OCI-M2 (cell line): Measurements from ENCODE around the gene WNT7B.

Source experiments
- DNase-seq: peaks from one replicate; lab custom pipeline; 2025; ENCODE audit not compliant: unreplicated experiment; lab: John Stamatoyannopoulos, UW

WNT7B gene

DNA sequence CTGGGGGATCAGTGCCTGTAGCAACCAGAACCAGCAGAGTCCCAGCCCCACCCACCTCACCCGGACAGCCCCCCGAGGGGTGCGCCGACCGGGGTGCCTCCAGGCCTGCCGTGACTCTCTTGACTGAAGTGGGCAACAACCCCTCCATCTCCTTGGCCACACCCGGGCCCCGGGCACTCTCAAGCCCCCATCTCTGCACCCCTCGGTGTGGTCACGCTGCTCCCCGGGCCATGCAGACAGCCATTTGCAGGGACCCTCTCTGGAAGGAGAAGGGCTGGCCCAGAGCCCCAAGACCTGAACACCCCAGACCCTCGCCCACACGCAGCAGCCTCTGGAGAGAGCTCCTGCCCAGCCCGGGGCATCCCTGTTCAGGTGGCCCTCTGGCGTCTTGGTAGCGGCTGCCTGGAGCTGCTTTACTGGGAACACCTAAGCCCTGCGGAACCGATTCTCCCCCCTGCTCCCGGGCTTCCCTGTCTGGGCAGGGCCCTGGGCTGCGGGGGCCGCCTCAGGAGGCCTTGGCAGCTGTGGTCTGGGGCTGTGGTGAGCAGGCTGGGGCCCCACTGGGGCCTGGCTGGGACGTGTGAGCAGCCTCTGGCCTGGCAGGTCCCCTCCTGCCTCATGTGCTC is 84.9 kb downstream of the WNT7B start:
- no peak for DNase-seq

DNA sequence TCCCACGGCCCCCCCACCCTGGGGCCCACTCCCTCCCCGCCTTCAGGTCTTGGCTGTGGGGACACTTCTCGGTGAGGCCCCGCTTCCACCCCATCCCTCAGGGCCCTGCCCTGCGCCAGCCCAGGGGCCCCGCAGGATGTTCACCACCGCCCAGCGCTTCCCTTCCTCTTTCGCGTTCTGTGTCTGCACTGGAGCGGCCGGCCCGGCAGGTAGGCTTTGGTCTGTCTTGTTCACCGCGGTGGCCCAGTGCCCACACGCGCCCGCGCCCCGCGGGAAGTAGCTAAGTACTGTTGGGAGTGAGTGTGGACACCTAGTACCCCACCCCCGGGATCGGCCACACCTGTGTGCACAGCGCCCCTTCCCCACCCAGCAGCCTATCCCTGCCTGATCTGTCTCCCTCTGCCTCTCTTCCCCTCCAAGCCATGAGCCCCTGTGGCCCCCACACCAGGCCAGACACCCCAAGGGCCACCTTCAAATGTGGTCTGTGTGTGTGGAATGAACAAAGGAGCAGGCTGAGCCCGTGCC is 85.4 kb downstream of the WNT7B start:
- no peak for DNase-seq

DNA sequence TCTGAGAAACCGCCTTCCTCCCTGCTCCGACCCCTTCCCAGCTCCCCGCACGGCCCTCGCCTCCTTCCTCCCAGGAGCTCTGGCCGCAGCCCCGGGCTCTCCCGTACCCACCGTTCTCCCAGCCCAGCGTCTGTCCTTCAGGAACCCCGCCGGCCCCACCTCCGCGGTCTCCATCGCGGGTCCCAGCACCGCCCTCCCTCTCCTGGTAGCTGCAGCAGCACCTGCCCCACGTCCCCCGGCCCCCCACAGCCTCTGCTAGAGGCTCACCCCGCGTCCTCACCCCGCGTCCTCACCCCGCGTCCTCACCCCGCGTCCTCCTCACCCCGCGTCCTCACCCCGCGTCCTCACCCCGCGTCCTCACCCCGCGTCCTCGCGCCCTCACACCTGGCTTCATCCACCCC is 85.9 kb downstream of the WNT7B start:
- no peak for DNase-seq

DNA sequence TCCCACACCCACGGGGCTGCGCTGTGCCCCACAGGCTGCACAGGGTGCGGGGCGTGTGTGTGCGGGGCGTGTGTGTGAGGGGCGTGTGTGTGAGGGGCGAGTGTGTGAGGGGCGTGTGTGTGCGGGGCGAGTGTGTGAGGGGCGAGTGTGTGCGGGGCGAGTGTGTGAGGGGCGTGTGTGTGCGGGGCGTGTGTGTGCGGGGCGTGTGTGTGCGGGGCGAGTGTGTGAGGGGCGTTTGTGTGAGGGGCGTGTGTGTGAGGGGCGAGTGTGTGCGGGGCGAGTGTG is 86.7 kb downstream of the WNT7B start:
- no peak for DNase-seq

- no peak for DNase-seq
These were observed 87.2 kb downstream of the WNT7B start for GRCh38 chr22:45889539-45890350.

DNA sequence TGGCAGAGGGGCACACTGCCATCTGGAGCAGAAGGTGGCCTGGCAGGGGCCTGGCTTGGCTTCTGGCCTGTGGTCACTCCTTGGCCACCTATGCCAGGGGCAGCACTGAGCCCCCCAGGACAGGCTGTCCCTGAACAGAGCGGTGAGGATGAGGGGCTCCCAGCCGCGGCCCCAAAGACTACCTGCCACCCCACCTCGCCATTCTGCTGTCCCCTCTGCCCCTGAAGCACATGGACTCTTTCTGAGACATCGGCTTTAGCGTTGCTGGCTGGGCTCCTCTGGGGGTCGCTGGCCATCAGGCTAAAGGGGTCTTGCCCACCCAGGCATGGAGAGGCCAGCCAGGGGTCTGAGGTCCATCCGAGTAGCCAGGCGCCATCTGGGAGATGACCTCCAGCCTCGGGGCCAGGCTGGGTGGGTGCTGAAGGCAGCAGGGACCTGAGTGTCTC is 87.8 kb downstream of the WNT7B start:
- no peak for DNase-seq

- no peak for DNase-seq
These were observed 88.5 kb downstream of the WNT7B start for GRCh38 chr22:45888221-45889092.

- DNase-seq = no peak
These were observed 89.5 kb downstream of the WNT7B start for GRCh38 chr22:45887202-45888131.

- no peak for DNase-seq
These were observed 90.4 kb downstream of the WNT7B start for GRCh38 chr22:45886540-45886939.

- DNase-seq = no peak
These were observed 91.0 kb downstream of the WNT7B start for GRCh38 chr22:45885941-45886395.

DNA sequence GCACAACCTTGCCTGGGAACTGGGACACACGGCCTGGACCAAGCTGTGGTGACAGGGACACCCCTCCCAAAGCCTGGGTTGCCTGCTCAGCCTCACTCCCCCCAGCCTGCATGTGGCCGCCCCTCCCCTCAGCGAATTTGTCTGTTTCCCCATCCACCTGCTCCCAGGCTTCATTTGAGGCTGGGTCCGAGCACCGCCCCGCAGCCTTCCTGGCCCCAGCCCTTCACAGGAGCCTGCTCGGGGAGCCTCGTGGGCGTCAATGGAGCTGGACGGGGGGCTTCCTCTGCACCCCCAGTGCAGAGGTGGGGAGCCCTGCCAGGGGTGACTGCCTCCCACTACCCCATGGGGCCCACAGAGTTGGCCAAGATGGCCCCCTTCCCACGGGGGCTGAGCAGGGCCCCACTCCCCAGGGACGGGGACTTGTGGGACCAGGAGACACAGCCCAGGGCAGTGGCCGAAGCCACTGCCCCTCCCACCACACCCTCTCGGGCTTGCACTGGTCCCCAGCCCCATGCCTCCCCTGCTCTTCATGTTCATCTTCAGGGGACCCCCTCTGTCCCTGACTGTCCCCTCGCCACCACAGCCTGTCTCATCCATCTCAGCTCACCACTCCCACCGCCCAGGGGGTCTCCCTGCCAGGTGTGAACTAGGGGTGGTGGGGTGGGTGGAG is 91.7 kb downstream of the WNT7B start:
- no peak for DNase-seq

- DNase-seq = no peak
These were observed 92.5 kb downstream of the WNT7B start for GRCh38 chr22:45884201-45885062.

DNA sequence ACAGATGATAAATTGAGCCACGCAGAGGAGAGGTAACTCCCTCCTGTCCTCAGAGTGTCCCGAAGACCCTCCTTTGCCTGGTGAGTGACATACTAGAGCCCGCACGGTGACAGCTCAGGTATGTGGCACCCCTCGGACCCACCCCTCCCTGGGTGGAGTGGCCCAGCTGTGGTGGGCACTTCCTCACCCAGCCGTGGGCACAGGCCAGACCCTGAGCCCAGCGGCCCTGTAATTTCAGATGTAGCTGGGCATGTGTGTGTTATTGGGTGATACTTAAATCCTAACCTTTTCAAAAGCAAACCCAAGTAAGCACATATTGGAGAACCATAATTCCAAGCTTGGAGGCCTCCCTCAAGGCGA is 93.2 kb downstream of the WNT7B start:
- DNase-seq = no peak

DNA sequence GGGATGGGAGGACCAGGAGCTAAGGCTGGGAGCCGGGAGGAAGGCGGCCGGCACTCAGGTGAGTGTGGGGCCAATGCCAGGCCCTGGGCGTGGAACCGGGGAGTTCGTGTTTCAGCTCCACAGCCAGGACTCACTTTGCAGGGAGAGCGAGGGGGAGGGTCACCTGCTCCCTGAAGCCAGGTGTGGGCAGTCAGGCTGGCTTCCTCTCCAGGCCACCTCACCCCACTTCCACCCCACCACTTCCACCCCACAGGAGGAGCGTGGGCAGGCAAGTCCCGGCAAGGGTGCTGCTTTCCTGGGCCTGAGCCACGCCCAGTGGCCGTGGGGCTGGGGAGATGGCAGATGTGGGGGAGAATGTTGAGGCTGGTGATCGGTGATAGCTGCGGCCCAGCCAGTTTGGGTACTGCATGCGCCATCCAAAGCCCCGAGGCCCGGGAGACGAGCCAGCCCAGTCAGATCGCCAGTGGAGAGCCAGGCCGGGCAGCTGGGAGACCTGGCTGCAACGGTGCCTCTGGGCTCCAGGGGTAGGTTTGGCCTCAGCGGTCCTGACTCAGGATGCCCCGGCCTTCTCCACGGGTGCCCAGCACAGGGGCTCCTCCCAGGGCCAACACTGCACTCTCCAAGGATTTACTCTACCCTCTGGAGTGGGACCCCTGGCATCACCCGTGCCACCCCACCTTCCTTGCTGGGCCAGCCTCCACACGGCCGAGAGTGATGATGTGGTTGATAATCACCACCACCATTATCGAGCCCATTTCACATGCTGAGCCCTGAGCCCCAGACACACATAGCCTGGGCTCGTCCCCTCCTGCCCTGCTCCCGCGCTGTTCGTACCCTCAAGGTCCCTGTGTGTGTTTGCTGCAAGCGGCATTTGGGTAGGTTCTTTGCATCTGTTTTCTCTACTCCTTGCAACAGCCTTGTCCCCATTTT is 93.8 kb downstream of the WNT7B start:
- no peak for DNase-seq

- DNase-seq = no peak
These were observed 95.5 kb downstream of the WNT7B start for GRCh38 chr22:45881524-45881875.

- DNase-seq = no peak
These were observed 96.0 kb downstream of the WNT7B start for GRCh38 chr22:45880716-45881523.

DNA sequence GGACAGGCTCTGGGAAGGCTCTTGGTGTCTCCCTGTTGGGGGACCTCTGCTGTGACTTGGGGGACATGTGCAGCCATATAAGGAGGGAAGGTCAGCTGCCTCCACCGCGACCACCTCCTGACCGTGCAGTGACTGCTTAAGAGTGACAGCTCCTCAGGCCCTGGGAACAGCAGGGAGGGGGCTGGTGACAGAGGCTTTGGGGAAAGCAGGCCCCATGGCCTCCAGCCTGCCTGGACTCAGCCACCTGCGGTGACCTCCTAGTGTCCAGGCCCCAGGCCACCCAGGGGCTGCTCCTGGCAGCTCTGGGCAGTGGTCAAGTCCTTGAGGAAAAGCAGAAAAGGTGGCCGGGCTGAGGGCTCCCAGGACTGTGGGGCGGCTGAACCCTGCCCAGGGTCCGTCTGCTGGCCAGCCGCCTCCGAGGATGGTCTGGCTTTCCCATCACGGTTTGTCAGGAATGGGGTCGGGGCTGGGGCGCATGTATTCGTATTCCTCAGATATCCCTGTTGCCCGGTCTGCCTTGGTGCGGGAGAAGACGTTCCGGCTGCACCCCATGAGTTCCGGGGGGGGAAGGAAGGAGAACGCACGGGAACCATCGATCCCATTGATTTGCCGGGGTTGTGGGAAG is 96.8 kb downstream of the WNT7B start:
- no peak for DNase-seq
